Measurements from ENCODE around the gene TXNDC11. TPM values are rescaled to one million over a fixed set of nuclear protein-coding genes. Genes with fewer than 3 reads are reported as not detected.

The TXNDC11 gene
- polyA plus RNA-seq, 1 donor (not counting 4 experiments of a cell fraction or from before 2014, with no cell fraction given) = 35.9 TPM

DNA sequence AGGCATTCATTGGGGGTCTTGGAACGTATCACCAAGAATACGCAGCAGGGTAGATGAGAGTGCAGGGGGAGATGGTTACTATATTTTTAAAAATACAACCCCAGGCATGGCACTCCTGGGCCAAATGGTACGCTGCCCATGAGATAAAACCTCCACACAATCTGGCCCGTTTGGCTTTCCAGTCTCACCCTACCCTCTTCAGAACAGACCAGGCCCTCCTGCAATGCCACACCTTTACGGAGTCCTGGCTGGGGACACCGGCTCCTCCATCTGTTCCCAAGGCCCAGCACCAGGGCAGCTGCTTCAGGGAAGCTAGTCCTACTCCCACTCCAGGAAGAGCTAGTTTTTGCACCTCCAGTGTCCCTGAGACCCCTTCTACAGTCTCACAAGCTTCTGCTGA, 50.0 kb downstream of the TXNDC11 start:
- Histone ChIP-seq H3K4me3 (ENCODE audit: control insufficient read depth in 2 of 3, extremely low read depth in 1 of 3, insufficient read depth in 2 of 3, low read depth in 1 of 3, low read length in 3 of 3) (no peak overlapping the region), H3K9me1 (ENCODE audit: control insufficient read depth, extremely low read depth, insufficient read depth, low read length) (no peaks in the 10 kb centered on the region), H2AFZ (ENCODE audit: control insufficient read depth, low read length) (no peak overlapping the region), H3K27me3 (ENCODE audit: control insufficient read depth, extremely low read depth, insufficient read depth, low read length) (no peaks in the 10 kb centered on the region), H3K4me1 (ENCODE audit: control insufficient read depth, extremely low read depth, insufficient read depth, low read length) (no peaks in the 10 kb centered on the region), H3K9ac (ENCODE audit: control insufficient read depth, extremely low read depth, insufficient read depth, low read length) (no peak overlapping the region), H3K9me3 (ENCODE audit: control insufficient read depth, low read depth, low read length) (no peaks in the 10 kb centered on the region), H3K36me3 (ENCODE audit: control insufficient read depth in 2 of 2, extremely low read depth in 1 of 2, insufficient read depth in 2 of 2, low read length in 2 of 2) (peaks cover 41% of the 10 kb centered on the region in 2 experiments), H3K4me2 (ENCODE audit: control insufficient read depth, extremely low read depth, insufficient read depth, low read depth, low read length) (no peak overlapping the region), H3K27ac (ENCODE audit: control insufficient read depth, insufficient read depth, low read length) (no peak overlapping the region), H4K20me1 (ENCODE audit: control insufficient read depth, extremely low read depth, insufficient read depth, low read length) (no peaks in the 10 kb centered on the region), H3K79me2 (ENCODE audit: control insufficient read depth, insufficient read depth, low read length) (peaks cover 5% of the 10 kb centered on the region)
- no peak for TF ChIP-seq EZH2 (IDR thresholded peaks at IDR 0.05; ENCODE audit: low read length)
- TF ChIP-seq, protein P1, sequence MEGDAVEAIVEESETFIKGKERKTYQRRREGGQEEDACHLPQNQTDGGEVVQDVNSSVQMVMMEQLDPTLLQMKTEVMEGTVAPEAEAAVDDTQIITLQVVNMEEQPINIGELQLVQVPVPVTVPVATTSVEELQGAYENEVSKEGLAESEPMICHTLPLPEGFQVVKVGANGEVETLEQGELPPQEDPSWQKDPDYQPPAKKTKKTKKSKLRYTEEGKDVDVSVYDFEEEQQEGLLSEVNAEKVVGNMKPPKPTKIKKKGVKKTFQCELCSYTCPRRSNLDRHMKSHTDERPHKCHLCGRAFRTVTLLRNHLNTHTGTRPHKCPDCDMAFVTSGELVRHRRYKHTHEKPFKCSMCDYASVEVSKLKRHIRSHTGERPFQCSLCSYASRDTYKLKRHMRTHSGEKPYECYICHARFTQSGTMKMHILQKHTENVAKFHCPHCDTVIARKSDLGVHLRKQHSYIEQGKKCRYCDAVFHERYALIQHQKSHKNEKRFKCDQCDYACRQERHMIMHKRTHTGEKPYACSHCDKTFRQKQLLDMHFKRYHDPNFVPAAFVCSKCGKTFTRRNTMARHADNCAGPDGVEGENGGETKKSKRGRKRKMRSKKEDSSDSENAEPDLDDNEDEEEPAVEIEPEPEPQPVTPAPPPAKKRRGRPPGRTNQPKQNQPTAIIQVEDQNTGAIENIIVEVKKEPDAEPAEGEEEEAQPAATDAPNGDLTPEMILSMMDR (optimal IDR thresholded peaks at IDR 0.05 in 1 of 3, IDR thresholded peaks at IDR 0.05 in 1 of 3, conservative IDR thresholded peaks at IDR 0.05 in 1 of 3; ENCODE audit: extremely low read depth in 1 of 3, insufficient read depth in 2 of 3, low read length in 3 of 3) = no peak
- DNase-seq (ENCODE audit: low read depth, low spot score) (no peak), FAIRE-seq (no peak)
- dilution Hi-C loops (cut with MboI; ENCODE audit: extremely low pct_ligation_motif_present, low sequenced_read_pairs) = no loop called here

GRCh38 chr16:11692171-11692570, 50.5 kb downstream of the TXNDC11 start:
- no peak for FAIRE-seq
- no peak for TF ChIP-seq EZH2 (IDR thresholded peaks at IDR 0.05; ENCODE audit: low read length)
- TF ChIP-seq, protein P1 (optimal IDR thresholded peaks at IDR 0.05 in 1 of 3, IDR thresholded peaks at IDR 0.05 in 1 of 3, conservative IDR thresholded peaks at IDR 0.05 in 1 of 3; ENCODE audit: extremely low read depth in 1 of 3, insufficient read depth in 2 of 3, low read length in 3 of 3) = no peak
- no peak overlapping the region for H3K27ac ChIP-seq (ENCODE audit: control insufficient read depth, insufficient read depth, low read length)
- H3K4me2 ChIP-seq (ENCODE audit: control insufficient read depth, extremely low read depth, insufficient read depth, low read depth, low read length) = no peak overlapping the region
- H3K79me2 ChIP-seq (ENCODE audit: control insufficient read depth, insufficient read depth, low read length) = peaks cover 5% of the 10 kb centered on the region
- peaks cover 40 to 41% of the 10 kb centered on the region in 2 experiments for H3K36me3 ChIP-seq (ENCODE audit: control insufficient read depth in 2 of 2, extremely low read depth in 1 of 2, insufficient read depth in 2 of 2, low read length in 2 of 2)
- no peak overlapping the region for H3K9ac ChIP-seq (ENCODE audit: control insufficient read depth, extremely low read depth, insufficient read depth, low read length)
- H3K27me3 ChIP-seq (ENCODE audit: control insufficient read depth, extremely low read depth, insufficient read depth, low read length) = no peaks in the 10 kb centered on the region
- no peaks in the 10 kb centered on the region for H4K20me1 ChIP-seq (ENCODE audit: control insufficient read depth, extremely low read depth, insufficient read depth, low read length)
- H2AFZ ChIP-seq (ENCODE audit: control insufficient read depth, low read length) = no peak overlapping the region
- no peak overlapping the region for H3K4me3 ChIP-seq (ENCODE audit: control insufficient read depth in 2 of 3, extremely low read depth in 1 of 3, insufficient read depth in 2 of 3, low read depth in 1 of 3, low read length in 3 of 3)
- dilution Hi-C loops (cut with MboI; ENCODE audit: extremely low pct_ligation_motif_present, low sequenced_read_pairs) = no loop called here
- DNase-seq (ENCODE audit: low read depth, low spot score) = no peak
- H3K9me1 ChIP-seq (ENCODE audit: control insufficient read depth, extremely low read depth, insufficient read depth, low read length) = no peaks in the 10 kb centered on the region
- H3K9me3 ChIP-seq (ENCODE audit: control insufficient read depth, low read depth, low read length) = no peaks in the 10 kb centered on the region
- no peaks in the 10 kb centered on the region for H3K4me1 ChIP-seq (ENCODE audit: control insufficient read depth, extremely low read depth, insufficient read depth, low read length)
